ENCODE measurements around the gene MTG2. TPM values are rescaled to one million over a fixed set of nuclear protein-coding genes. Genes with fewer than 3 reads are reported as not detected.

Gene MTG2
- total and polyA plus RNA-seq, 2 of the 4 experiments (the other 2 are of a cell fraction) = 11.5 to 25.2 TPM

DNA sequence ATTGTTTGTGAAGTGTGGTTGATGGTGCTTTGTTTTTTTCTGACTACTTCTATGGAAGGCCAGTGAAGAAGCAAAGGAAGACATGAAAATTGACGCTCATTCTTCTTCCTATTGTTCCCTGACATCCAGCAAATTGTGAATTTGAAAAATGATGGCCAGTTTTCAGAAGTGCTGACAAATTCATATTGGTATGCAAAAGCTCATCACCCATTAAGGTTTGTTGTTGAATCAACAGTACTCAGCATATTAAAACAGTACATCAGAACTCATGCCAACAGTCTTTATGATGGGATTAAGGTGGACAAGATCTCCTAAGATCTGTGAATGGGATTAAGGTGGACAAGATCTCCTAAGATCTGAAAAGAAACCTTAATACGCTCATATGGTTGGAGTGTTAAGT lies 1.0 kb upstream of the MTG2 start:
- peak overlapping the region; percentile 19; the same call in 1 of the 2 replicates for H3K9ac ChIP-seq (ENCODE audit: low read depth, low read length)
- BruUV-seq (replicated peaks) = no TSS peak

More for the DNA sequence above, 1.0 kb upstream of the MTG2 start:
- Histone ChIP-seq H2BK120ac (ENCODE audit: low read depth, low read length) (no peak overlapping the region), H3K27me3 (ENCODE audit: control insufficient read depth, insufficient read depth, low read length) (no peaks in the 10 kb centered on the region), H2AFZ (replicated peaks; ENCODE audit: low read length, poor library complexity) (no peak overlapping the region), H3K36me3 (ENCODE audit: control insufficient read depth, insufficient read depth, low read length) (peaks cover 11% of the 10 kb centered on the region), H3K9me1 (ENCODE audit: insufficient read depth, low read length) (peaks cover 6% of the 10 kb centered on the region; the same call in 1 of the 2 replicates), H2BK5ac (ENCODE audit: low read depth, low read length, poor library complexity, severe bottlenecking) (no peak overlapping the region), H3K27ac (ENCODE audit: insufficient read depth, low read length) (no peak overlapping the region), H3K23ac (ENCODE audit: low read depth, low read length) (no peak overlapping the region), H2BK15ac (ENCODE audit: low read depth, low read length) (no peak overlapping the region), H2AK5ac (ENCODE audit: low read depth, low read length) (no peak overlapping the region), H3K4me1 (ENCODE audit: control insufficient read depth, insufficient read depth, low read length) (peaks cover 5% of the 10 kb centered on the region), H2AK9ac (replicated peaks; ENCODE audit: low read depth, low read length, poor library complexity) (no peak overlapping the region), H3K4me2 (ENCODE audit: low read depth, low read length) (peak overlapping the region; percentile 82; the same call in 1 of the 2 replicates), H3K18ac (ENCODE audit: low read depth, low read length) (no peak overlapping the region), H3K56ac (ENCODE audit: extremely low read depth, insufficient read depth, low read length) (no peak overlapping the region), H4K5ac (ENCODE audit: low read depth, low read length) (no peak overlapping the region; the same call in 1 of the 2 replicates), H3K79me1 (ENCODE audit: low read depth in 1 of 2, low read length in 2 of 2) (peaks cover 21 to 28% of the 10 kb centered on the region in 2 experiments), H3K4me3 (ENCODE audit: insufficient read depth, low read depth, low read length) (peak overlapping the region; percentile 94; the same call in 1 of the 2 replicates), H4K91ac (ENCODE audit: insufficient read depth, low read depth, low read length) (no peak overlapping the region), H3K9me3 (ENCODE audit: control insufficient read depth, insufficient read depth, low read length) (no peaks in the 10 kb centered on the region), H3K4ac (ENCODE audit: low read depth, low read length) (no peak overlapping the region), H3K14ac (replicated peaks; ENCODE audit: low read depth, low read length) (no peak overlapping the region), H4K8ac (ENCODE audit: low read depth in 2 of 2, low read length in 2 of 2) (peak overlapping the region in 1 of 2 experiments; percentile 82; a peak in 2 of 4 replicates), H4K20me1 (ENCODE audit: insufficient read depth, low read length) (peaks cover 6% of the 10 kb centered on the region; the same call in 1 of the 2 replicates), H2BK20ac (ENCODE audit: low read depth, low read length) (no peak overlapping the region)
- CTCF ChIA-PET = no interaction called here
- in situ Hi-C loops (cut with MboI; ENCODE audit: low sequenced_read_pairs) = no loop called here
- dilution Hi-C loops (cut with HindIII; ENCODE audit: low sequenced_read_pairs, unreplicated experiment) = no loop called here
- TF ChIP-seq, protein P1, sequence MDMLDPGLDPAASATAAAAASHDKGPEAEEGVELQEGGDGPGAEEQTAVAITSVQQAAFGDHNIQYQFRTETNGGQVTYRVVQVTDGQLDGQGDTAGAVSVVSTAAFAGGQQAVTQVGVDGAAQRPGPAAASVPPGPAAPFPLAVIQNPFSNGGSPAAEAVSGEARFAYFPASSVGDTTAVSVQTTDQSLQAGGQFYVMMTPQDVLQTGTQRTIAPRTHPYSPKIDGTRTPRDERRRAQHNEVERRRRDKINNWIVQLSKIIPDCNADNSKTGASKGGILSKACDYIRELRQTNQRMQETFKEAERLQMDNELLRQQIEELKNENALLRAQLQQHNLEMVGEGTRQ (IDR thresholded peaks at IDR 0.05; ENCODE audit: low read depth, low read length) = no peak
- 0 out of 2 replicates have a peak, but pooled peaks have one; percentile 10 for TF ChIP-seq MAFK (IDR thresholded peaks at IDR 0.05; ENCODE audit: low read depth, low read length)
- TF ChIP-seq, protein P2, sequence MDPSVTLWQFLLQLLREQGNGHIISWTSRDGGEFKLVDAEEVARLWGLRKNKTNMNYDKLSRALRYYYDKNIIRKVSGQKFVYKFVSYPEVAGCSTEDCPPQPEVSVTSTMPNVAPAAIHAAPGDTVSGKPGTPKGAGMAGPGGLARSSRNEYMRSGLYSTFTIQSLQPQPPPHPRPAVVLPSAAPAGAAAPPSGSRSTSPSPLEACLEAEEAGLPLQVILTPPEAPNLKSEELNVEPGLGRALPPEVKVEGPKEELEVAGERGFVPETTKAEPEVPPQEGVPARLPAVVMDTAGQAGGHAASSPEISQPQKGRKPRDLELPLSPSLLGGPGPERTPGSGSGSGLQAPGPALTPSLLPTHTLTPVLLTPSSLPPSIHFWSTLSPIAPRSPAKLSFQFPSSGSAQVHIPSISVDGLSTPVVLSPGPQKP (IDR thresholded peaks at IDR 0.05; ENCODE audit: borderline replicate concordance, low read depth, low read length) = no peak
- TF ChIP-seq MXI1 (IDR thresholded peaks at IDR 0.05; ENCODE audit: borderline replicate concordance, low read depth, low read length) = no peak
- WGBS, 2 experiments (ENCODE audit: extremely low coverage in 2 of 2, insufficient read length in 1 of 2) = no CpG with 5 or more reads among the region's 2 CpGs
- ATAC-seq (ENCODE audit: low read depth) (no peak), DNase-seq (no peak)
- POLR2A ChIA-PET (ENCODE audit: unreplicated experiment) = no interaction called here
- intact Hi-C loops (cut with micrococcal nuclease) = loop anchor here (10.0 kb wide), 1 partner anchor 73 kb away; no protein-coding TSS in a partner anchor

Measured in IMR-90 (cell line).